ENCODE results near the gene TM9SF1.

DNA sequence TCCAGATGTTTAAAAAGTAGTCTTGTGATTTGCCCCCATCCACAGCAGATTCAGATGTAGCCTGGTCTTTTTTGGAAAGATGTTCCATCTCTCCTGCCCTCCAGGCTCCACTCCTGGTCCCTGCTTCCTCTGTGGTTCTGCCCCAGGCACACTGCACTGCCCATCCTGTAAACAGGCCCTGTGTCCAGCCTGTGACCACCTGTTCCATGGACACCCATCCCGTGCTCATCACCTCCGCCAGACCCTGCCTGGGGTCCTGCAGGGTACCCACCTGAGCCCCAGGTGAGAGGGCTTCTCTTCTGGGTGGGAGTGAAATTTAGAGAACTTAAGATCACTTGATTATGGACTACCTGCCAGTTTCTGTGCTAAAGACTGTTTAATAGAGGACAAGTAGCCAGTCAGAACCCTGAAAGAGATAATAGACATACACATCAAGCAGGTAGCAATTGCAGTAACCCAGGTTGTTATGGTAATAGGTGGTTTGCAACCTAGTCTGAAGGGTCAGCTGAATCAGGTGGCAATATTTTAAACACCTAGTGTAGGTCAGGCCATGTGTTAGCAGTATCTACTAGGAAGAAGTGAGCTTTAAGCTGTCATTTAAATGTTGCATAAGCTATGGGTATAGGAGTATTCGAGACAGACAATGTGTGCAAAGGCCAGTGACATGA lies 45.8 kb downstream of the TM9SF1 start:
- TF ChIP-seq EZH2 (IDR thresholded peaks at IDR 0.05; ENCODE audit: borderline replicate concordance, low read depth, low read length, severe bottlenecking), result no peak
- TF ChIP-seq, protein P1, sequence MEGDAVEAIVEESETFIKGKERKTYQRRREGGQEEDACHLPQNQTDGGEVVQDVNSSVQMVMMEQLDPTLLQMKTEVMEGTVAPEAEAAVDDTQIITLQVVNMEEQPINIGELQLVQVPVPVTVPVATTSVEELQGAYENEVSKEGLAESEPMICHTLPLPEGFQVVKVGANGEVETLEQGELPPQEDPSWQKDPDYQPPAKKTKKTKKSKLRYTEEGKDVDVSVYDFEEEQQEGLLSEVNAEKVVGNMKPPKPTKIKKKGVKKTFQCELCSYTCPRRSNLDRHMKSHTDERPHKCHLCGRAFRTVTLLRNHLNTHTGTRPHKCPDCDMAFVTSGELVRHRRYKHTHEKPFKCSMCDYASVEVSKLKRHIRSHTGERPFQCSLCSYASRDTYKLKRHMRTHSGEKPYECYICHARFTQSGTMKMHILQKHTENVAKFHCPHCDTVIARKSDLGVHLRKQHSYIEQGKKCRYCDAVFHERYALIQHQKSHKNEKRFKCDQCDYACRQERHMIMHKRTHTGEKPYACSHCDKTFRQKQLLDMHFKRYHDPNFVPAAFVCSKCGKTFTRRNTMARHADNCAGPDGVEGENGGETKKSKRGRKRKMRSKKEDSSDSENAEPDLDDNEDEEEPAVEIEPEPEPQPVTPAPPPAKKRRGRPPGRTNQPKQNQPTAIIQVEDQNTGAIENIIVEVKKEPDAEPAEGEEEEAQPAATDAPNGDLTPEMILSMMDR (IDR thresholded peaks at IDR 0.05; ENCODE audit: borderline replicate concordance, extremely low read depth, low read length, poor library complexity, severe bottlenecking), result no peak
